ENCODE measurements around the gene SKP1.
A peak's percentile ranks its signal among the peaks of the same experiment; 100 is the strongest.
"Not testable (repeated sequence)": the region's sequence is repeated elsewhere in the genome, so short reads cannot be mapped to it uniquely, and the experiment has no call there.

The SKP1 gene

DNA sequence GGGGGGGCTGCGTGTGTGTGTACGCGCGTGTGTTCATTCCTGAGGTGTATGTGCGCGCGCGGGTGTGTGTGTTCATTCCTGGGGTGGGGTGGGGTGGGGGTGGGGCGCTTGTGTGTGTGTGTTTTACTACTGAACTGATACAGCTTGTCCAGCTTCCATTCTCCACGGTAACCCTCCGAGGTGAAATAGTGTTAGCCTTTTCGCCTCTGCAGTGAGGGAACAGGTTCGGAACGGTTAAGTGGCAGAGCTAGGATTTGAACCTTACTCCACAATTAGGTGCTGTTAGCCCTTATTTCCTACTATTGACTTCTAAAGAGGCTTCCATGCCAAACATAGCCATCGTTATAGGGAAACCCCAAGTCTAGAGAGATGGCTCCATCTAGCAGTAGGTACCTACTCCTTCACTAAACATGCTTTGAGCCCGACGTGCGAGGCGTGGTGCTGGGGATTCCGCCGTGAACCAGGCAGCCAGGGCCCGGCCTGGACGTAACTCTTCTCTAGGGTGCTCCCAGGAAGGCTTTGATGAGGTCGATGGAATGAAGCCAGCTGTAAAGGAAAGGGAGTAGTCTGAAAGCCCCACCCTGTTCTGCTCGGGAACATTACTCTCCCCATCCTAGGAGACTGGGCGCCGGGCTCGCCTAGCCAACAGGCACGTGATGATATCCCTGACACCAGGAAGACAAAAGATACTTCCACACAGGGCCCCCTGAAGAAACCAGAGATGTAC lies 782 bp upstream of the SKP1 start:
- DNase-seq: peak; percentile 6

GRCh38 chr5:134175921-134176510 lies 734 bp downstream of the SKP1 start:
- DNase-seq: no peak

DNA sequence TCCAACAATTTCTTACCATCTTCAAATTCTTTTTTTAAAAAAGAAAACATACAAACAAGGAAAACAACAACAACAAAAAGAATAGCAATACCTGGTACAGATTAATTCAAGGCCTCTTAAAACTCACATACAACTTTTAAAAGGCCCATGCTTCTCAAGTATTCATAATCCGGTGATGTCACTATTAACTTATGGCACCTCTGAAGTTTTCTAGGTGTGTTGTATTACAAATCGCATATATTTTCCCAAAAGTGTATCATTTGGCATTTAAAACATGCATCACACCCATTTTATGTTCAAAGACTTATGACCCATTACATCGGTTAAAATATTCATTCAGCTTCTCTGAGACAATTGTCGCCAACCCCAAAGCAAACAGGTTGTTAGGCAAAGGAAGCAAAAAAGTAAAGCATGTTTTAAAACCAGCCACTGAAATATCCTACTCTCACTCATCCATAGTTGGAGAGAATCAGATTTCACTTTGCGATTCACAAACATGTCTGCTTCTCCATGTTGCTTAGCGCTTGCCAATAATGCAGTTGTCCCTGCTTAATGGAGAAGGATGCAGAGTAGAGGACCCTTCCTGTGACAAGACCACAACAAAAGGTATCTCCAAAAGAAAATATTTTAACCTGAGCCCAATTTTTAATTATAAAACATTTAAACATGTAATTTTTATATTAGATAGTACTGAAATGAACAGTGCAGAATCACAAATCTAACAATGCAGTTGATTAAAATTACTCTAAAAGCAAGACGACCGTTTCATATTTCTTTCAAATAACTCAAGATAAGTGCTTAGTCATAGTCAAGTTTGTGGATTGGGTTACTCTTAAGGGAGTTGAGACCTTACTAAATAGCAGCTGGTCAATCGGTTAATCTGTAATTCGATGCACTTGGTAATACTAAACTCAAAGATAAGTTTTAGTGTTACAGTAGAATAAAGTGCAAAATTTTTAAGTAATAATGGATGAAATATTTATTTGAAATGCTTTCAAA lies 1.6 kb downstream of the SKP1 start:
- DNase-seq: peak; percentile 10

DNA sequence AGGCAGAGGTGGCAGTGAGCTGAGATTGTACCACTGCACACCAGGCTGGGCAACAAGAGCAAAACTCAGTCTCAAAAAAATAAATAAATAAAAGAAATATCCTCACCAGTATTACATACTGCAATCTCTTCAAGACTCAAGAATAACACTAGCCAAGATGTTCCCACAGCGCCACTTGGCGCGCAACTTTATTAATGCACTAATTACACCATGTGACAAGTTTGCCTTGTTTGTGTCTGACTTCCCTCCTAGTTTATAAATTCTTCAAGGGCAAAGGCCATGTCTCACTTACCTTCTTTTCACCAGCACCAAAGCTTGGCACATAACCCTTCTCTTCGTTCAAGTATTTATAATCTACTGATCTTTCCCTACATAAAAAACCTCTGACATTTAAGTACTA lies 4.8 kb downstream of the SKP1 start:
- no peak for DNase-seq

DNA sequence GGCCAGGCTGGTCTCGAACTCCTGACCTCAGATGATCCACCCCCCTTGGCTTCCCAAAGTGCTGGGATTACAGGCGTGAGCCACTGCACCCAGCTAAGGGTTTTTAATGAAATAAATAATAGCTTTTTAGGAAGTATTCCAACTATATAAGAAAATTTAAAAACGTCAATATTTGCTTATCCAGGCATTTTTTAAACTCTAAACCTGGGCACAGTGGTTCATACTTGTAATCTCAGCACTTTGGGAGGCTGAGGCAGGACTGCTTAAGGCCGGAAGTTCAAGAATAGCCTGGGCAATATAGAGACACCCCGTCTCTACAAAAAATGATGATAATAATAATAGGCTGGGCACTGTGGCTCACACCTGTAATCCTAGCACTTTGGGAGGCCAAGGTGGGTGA lies 14.2 kb downstream of the SKP1 start:
- no peak for DNase-seq

DNA sequence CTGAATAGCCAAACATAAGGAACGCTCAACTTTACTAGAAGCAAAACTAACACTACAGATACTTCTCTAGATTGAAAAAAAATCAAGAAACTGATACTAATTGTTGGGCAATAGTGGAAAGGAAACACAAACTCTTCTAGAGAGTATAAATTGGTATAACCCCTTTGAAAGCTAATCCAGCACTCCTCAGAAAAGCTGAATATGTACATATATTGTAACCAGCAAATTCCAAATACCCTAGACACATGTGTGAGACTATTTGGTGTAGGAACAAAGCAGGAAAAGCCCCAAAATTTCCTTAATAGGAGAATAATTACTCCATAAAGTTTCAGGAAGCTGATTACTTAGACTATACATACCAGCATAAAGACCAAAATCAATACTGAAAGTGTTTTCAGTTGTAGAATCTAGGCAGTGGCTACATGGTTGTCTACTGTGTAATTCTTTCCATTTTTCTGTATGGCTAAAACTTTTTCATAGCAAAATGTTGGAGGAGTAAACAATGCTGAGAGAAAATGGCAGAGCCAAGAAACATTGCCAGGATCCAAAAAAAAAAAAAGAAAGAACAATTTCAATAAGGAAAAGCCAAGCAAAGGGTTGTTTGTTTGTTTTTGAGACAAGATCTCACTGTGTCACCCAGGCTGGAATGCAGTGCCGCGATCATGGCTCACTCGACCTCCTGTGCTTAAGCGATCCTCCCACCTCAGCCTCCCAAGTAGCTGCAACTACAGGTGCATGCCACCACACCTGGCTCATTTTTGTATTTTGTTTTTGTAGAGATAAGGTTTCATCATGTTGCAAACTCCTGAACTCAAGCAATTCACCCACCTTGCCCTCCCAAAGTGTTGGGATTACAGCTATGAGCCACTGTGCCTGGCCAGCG lies 15.0 kb downstream of the SKP1 start:
- no peak for DNase-seq

- no peak for DNase-seq
These were observed 23.1 kb downstream of the SKP1 start for GRCh38 chr5:134153657-134154056.

DNA sequence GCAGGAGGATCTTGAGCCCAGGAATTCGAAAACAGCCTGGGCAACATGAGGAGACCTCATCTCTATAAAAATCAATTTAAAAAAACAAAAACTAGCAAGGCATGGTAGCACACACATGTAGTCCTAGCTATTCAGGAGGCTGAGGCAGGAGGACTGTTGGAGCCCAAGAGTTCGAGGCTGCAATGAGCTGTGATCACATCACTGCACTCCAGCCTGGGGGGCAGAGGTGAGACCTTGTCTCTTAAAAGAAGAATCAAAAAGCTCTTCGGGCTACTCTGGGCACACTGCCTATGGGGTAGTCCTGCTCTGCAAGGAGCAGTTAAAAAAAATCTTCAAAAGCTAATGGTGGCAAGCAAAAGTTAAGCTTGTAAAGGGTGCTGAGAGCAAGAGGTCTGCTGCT lies 23.5 kb downstream of the SKP1 start:
- no peak for DNase-seq

GRCh38 chr5:134152173-134152832 lies 24.4 kb downstream of the SKP1 start:
- DNase-seq: not testable (repeated sequence)

- no peak for DNase-seq
These were observed 25.0 kb downstream of the SKP1 start for GRCh38 chr5:134151723-134152122.

- no peak for DNase-seq
These were observed 27.0 kb downstream of the SKP1 start for GRCh38 chr5:134149571-134150303.

GRCh38 chr5:134148986-134149539 lies 27.7 kb downstream of the SKP1 start:
- DNase-seq: no peak

- DNase-seq: no peak
These were observed 28.4 kb downstream of the SKP1 start for GRCh38 chr5:134148316-134148715.

DNA sequence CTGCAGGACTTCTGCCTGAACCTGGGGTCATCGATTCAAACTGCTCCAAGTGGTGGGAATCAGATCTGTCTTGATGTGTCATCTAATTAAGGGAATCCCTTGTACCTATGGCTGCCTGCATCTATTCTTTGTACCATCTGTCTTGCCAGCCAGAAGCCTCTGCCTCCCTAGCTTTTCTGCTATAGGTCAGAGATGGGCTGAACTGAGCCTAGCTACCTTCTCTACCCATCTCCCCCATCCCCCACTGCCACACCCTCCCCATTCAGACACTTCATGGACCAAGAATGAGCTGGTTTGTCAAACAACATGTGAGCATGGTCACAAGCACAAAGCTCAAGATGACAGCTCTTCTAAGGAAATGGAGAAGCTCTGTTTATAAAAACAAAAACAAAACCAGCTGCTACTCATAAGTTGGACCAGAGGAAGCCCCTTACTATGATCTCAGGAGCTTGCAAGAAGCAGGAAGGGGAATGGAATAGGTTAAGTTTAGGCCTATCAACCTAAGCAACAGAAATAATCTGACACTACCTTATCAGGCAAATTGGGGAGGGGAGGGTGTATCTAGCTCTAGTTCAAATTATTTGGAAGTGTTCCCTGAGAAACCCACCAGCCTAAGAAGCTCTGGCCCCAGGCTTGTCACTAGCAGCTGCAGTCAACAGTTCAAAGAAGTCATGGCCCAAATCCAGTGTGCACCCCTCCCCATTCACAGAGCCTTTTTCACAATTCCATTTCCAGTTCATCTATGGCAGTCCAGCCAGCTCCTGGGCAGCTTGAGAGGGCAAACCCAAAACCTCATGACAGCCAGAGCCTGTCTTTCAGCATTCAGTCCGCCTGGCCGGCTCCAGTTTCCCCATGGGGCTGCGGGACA lies 29.9 kb downstream of the SKP1 start:
- DNase-seq: no peak

GRCh38 chr5:134145779-134146581 lies 30.8 kb downstream of the SKP1 start:
- peak; percentile 77 for DNase-seq

DNA sequence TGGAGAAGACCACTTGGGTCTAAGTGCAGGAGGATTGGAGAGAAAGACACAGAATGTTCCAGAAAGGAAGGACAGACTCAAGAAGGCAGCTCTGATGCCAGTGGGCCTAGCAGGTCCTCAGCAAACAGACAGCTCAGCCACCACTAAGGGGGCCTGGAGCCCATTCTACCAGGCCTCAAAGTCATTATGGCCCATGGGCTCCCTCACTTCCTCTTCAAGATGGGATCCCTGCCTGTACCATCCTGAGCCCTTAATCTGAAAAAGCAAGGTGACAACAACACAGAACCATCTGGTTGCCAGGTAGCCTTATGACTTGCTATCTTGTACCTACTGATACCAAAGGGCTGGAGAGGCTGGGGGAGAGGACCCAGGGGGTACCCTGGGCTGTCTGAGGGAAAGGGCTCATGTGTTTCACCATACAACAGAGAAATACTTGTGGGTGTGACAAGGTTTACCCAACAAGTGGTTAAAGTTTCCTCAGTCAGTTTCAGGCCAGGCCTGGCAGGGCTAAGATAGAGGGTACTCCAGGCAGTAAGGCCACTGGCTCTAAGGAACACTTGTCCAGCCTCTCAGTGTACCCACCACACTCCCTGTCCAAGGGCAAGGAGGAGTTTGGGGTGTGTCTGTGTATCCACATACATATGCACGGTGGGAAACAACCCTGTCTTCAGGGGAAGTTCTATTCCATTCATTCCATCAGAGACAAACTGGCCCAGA lies 31.6 kb downstream of the SKP1 start:
- no peak for DNase-seq

- DNase-seq: no peak
These were observed 32.5 kb downstream of the SKP1 start for GRCh38 chr5:134143944-134144941.

Measured in CD4-positive, alpha-beta T cell treated with Interleukin-4 for 4 hours (primary cell).